Measurements from ENCODE around the gene MEIOB. TPM values are rescaled to one million over a fixed set of nuclear protein-coding genes. Genes with fewer than 3 reads are reported as not detected.

Gene MEIOB
- total RNA-seq, 3 donors from 2014 or later, result 0.24 to 0.34 (median 0.28) TPM

DNA sequence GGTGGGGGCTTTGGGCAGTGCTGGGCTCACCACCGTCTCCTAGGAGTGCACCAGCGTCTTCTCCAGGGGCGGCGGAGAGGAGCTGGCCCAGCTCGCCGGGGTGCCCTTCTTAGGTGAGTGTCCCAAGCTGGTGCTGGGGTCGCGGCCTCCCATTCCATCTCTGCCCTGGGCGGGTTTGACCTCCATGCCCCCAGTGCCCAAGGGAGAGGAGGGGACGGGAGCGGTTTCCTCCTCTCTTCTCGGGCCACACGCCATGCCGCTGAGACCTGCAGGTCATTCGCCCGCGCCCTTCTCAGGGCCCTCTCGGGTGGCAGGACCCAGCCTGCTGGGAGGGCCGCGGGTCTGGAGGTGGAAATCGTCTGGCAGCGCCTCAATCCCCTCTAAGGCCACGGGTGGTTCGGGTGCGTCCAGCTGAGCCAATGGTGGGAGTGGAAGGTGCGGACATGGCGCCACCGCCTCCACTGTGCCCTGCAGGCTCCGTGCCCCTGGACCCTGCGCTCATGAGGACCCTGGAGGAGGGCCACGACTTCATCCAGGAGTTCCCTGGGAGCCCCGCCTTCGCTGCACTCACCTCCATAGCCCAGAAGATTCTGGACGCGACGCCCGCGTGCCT, 83.8 kb downstream of the MEIOB start:
- Mint-ChIP-seq H3K27me3 (ENCODE audit: low read depth) (no peaks in the 10 kb centered on the region), H3K9me3 (no peaks in the 10 kb centered on the region), H3K4me3 (no peak overlapping the region), H3K4me1 (ENCODE audit: low read depth) (peaks cover 16% of the 10 kb centered on the region), H3K36me3 (ENCODE audit: insufficient read depth) (peaks cover 4% of the 10 kb centered on the region)
- no peak for ATAC-seq
- no peak for DNase-seq

DNA sequence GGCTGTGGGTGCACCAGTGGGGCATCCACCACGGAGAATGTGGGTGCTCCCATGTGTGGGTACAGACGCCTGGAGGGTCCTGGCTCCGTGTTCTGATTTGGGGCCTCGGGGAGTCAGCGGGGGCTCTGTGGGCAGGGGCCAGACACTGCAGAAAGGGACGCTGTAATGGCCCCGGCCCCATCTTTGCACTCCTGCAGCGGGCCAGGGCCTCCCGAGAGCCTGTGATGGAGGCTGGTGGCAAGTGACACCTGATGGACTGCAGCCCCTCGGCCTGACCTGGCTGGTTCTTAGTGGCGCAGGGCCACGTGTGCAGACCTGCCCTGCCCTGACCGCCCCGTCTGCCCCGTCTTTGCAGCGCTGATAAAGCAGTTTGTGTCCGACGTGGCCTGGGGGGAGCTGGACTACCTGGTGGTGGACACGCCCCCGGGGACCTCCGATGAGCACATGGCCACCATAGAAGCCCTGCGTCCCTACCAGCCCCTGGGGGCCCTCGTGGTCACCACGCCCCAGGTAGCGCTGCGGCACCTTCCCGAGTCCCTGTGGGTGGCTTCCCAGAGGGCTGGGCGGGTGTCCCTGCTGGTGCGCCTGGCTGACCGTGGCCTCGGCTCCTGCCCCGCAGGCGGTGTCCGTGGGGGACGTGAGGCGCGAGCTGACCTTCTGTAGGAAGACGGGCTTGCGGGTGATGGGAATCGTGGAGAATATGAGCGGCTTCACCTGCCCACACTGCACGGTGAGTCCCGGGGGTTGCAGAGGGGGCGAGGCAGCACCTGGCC, 84.5 kb downstream of the MEIOB start:
- Mint-ChIP-seq H3K4me3 (no peak overlapping the region), H3K4me1 (ENCODE audit: low read depth) (peaks cover 20% of the 10 kb centered on the region), H3K9me3 (no peaks in the 10 kb centered on the region), H3K27me3 (ENCODE audit: low read depth) (no peaks in the 10 kb centered on the region), H3K36me3 (ENCODE audit: insufficient read depth) (peaks cover 4% of the 10 kb centered on the region)
- DNase-seq (no peak), ATAC-seq (no peak)

DNA sequence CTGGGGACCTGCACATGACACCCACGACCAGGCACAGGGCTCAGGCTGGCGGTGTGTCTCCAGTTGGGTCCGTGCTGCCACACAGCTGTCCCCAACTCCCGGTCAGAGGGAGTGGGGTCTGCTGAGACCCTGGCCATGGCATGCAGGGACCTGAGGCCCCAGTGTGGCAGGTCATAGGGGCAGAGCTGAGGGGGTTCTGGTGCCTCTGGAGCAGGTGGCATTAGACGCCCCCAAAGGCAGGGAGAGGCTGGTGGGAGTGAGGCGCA, 85.0 kb downstream of the MEIOB start:
- peaks cover 20% of the 10 kb centered on the region for H3K4me1 Mint-ChIP-seq (ENCODE audit: low read depth)
- H3K36me3 Mint-ChIP-seq (ENCODE audit: insufficient read depth), result peaks cover 4% of the 10 kb centered on the region
- H3K9me3 Mint-ChIP-seq, result no peaks in the 10 kb centered on the region
- H3K27me3 Mint-ChIP-seq (ENCODE audit: low read depth), result no peaks in the 10 kb centered on the region
- no peak overlapping the region for H3K4me3 Mint-ChIP-seq
- DNase-seq (no peak), ATAC-seq (no peak)

DNA sequence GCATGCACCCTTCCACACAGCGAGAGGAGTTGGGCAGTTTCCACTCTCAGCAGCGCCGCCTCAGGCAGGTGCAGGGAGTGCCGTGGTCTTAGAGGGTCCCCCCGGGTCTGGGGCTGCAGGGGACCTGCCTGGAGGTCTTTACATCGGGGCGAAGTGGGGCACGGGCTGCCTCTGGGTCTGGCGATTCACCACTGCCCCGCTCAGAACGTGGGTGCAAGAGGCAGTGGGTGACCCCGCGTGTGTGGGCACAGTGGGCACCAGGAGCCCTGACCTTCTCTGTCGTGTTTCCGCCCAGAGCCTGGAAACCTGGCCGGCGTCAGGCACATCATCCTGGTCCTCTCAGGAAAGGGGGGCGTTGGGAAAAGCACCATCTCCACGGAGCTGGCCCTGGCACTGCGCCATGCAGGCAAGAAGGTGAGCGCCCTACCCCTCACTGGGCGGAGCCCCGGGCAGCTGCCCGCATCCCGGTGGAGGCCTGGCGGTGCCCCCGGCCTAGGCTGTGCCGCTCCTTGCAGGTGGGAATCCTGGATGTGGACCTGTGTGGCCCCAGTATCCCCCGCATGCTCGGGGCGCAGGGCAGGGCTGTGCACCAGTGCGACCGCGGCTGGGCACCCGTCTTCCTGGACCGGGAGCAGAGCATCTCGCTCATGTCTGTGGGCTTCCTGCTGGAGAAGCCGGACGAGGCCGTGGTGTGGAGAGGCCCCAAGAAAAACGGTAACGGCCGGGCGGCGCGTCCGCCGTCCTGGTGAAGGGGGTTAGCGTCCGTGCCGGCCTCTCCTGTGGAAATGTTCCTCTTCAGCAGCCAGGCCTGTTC, 85.5 kb downstream of the MEIOB start:
- Mint-ChIP-seq H3K9me3 (no peaks in the 10 kb centered on the region), H3K36me3 (ENCODE audit: insufficient read depth) (peaks cover 4% of the 10 kb centered on the region), H3K4me1 (ENCODE audit: low read depth) (peaks cover 25% of the 10 kb centered on the region), H3K27me3 (ENCODE audit: low read depth) (no peaks in the 10 kb centered on the region), H3K4me3 (no peak overlapping the region)
- ATAC-seq (no peak), DNase-seq (no peak)

DNA sequence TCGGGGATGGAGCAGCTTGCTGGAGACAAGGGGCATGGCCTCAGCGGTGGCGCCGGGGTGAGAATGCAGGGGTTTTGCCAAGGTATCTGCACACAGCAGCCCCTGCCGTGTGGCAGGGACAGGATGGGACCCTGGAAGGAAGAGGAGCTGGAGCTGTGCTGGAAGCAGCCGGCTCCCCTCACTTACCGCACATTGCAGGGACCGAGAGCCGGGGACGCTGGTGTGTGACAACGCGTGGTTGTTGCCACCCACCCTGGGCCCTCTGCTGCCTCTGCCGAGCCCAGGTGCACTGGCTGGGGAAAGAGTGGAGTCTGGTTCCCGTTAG, 86.2 kb downstream of the MEIOB start:
- Mint-ChIP-seq H3K9me3 (no peaks in the 10 kb centered on the region), H3K4me3 (no peak overlapping the region), H3K27me3 (ENCODE audit: low read depth) (no peaks in the 10 kb centered on the region), H3K36me3 (ENCODE audit: insufficient read depth) (peaks cover 4% of the 10 kb centered on the region), H3K4me1 (ENCODE audit: low read depth) (peaks cover 25% of the 10 kb centered on the region)
- ATAC-seq (no peak), DNase-seq (no peak)

DNA sequence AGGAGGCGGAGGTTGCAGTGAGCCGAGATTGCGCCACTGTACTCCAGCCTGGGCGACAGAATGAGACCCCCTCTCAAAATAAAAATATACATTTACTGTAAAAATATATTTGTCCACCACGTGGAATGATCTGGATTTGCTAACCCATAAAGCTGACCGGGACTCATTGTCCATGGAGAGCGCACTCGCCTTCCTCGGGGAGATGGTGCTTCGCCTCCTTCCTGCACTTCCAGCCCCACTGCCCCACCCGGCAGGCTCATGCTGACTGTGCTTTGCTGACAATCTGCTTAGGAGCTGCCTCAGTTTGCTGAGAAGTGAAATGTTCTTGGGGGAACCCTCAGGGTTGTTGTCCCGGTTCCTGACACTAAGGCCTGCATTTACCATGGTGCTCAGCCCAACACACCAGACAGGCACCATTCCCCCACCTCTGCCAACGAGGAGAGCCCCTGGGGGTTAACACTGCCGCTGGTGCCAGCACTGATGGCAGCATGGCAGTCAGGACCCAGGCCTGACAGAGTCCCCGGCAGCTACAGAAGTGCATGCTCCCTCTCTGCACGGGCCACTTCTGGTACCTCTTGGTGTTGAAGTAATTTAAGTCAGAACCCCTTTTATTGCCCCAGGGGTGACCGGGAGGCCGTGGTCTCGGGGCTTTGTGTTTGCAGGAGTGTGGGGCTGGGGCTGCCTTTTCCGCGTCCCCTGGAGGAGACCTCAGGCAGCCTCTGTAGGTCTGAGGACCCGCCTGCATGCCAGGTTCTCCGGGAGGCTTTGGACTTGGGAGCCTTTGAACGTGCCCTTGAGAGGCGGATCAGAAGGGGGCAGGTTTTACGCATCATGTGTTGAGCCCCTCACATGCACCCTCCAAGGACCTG, 86.8 kb downstream of the MEIOB start:
- Mint-ChIP-seq H3K4me1 (ENCODE audit: low read depth) (peaks cover 25% of the 10 kb centered on the region), H3K4me3 (no peak overlapping the region), H3K36me3 (ENCODE audit: insufficient read depth) (peaks cover 4% of the 10 kb centered on the region), H3K9me3 (no peaks in the 10 kb centered on the region), H3K27me3 (ENCODE audit: low read depth) (no peaks in the 10 kb centered on the region)
- no peak for DNase-seq
- ATAC-seq, result no peak

Other genes starting within 250 kb of the MEIOB start
- 10 to 100 TPM; 89.2 to 96.4 (median 92.4) TPM for gene JPT2, start 193.9 kb downstream of the MEIOB start, total RNA-seq
- 10 to 100 TPM; 76.3 to 89.4 (median 78.1) TPM for gene MAPK8IP3, start 166.0 kb downstream of the MEIOB start, total RNA-seq
- 10 to 100 TPM; 37.2 to 37.6 (median 37.4) TPM for gene NME3, start 100.6 kb downstream of the MEIOB start, total RNA-seq
- 10 to 100 TPM; 30.4 to 39.1 (median 35.7) TPM for gene EME2, start 99.4 kb downstream of the MEIOB start, total RNA-seq
- 100 to 1,000 TPM; 223 to 288 (median 265) TPM for gene MRPS34, start 99.0 kb downstream of the MEIOB start, total RNA-seq
- 10 to 100 TPM; 15.5 to 20.8 (median 16.8) TPM for gene SPSB3, start 89.6 kb downstream of the MEIOB start, total RNA-seq
- gene NUBP2, start 89.2 kb downstream of the MEIOB start, total RNA-seq, result 100 to 1,000 TPM in 1 of 3 donors, 10 to 100 TPM in 2; 85.7 to 101 (median 94.7) TPM
- gene IGFALS, start 78.5 kb downstream of the MEIOB start, total RNA-seq, result under 1 TPM in 1 of 3 donors, not detected in 2; 0.18 TPM
- gene HAGH, start 45.3 kb downstream of the MEIOB start, total RNA-seq, result 10 to 100 TPM; 34.4 to 45.9 (median 35.3) TPM
- gene FAHD1, start 45.0 kb downstream of the MEIOB start, total RNA-seq, result 10 to 100 TPM; 22.8 to 27.9 (median 24.0) TPM
- gene HS3ST6, start 46.3 kb upstream of the MEIOB start, total RNA-seq, result not detected
- 10 to 100 TPM; 16.8 to 19.4 (median 17.6) TPM for gene MSRB1, start 71.0 kb upstream of the MEIOB start, total RNA-seq
- not detected for gene RPL3L, start 82.5 kb upstream of the MEIOB start, total RNA-seq
- 100 to 1,000 TPM; 115 to 143 (median 117) TPM for gene NDUFB10, start 87.4 kb upstream of the MEIOB start, total RNA-seq
- gene RPS2, start 92.7 kb upstream of the MEIOB start, total RNA-seq, result 1,000 to 10,000 TPM; 5,588 to 5,699 (median 5,621) TPM
- gene RNF151, start 94.7 kb upstream of the MEIOB start, total RNA-seq, result under 1 TPM in 2 of 3 donors, not detected in 1; 0.40 to 0.42 TPM
- gene TBL3, start 99.9 kb upstream of the MEIOB start, total RNA-seq, result 100 to 1,000 TPM; 146 to 159 (median 156) TPM
- under 1 TPM in 1 of 3 donors, not detected in 2; 0.35 TPM for gene NOXO1, start 109.3 kb upstream of the MEIOB start, total RNA-seq
- 10 to 100 TPM; 34.9 to 50.0 (median 47.2) TPM for gene GFER, start 112.0 kb upstream of the MEIOB start, total RNA-seq
- 1 to 10 TPM; 2.7 to 4.3 (median 3.5) TPM for gene SYNGR3, start 117.8 kb upstream of the MEIOB start, total RNA-seq
- gene ZNF598, start 137.7 kb upstream of the MEIOB start, total RNA-seq, result 100 to 1,000 TPM; 118 to 127 (median 126) TPM
- 10 to 100 TPM in 2 of 3 donors, 1 to 10 TPM in 1; 9.2 to 19.0 (median 13.1) TPM for gene NPW, start 147.6 kb upstream of the MEIOB start, total RNA-seq
- 1 to 10 TPM; 2.0 to 4.4 (median 2.0) TPM for gene NHERF2, start 154.7 kb upstream of the MEIOB start, total RNA-seq
- gene NTHL1, start 175.7 kb upstream of the MEIOB start, total RNA-seq, result 10 to 100 TPM; 30.5 to 43.5 (median 34.8) TPM
- gene TSC2, start 175.8 kb upstream of the MEIOB start, total RNA-seq, result 10 to 100 TPM; 87.6 to 98.0 (median 94.5) TPM

All from activated T-cell treated with anti-CD3 and anti-CD28 coated beads, Interleukin-2, amount 50 U/mL, for 4 hours (primary cell).